Liver (tissue), 9 donors: ENCODE results near the gene PITX2. TPM values are rescaled to one million over a fixed set of nuclear protein-coding genes. Genes with fewer than 3 reads are reported as not detected.

ENCODE experiments used
- DNase-seq: peaks from one replicate; pipeline ENCODE4 v3.0.0-alpha.2; 2017; ENCODE audit warnings: low spot score
- H3K27ac ChIP-seq, 2 donors: one replicate each; pipeline ENCODE4 v1.7.0; 2013; ENCODE audit warnings: inconsistent platforms in 2 of 2, low read length in 2 of 2, control low read depth in 1 of 2, low read depth in 1 of 2, mild to moderate bottlenecking in 1 of 2
- H3K27me3 ChIP-seq, 4 donors: one replicate each; pipeline versions ENCODE4 v1.6.1 to v1.7.0; 2013; ENCODE audit warnings: low read length in 3 of 4, inconsistent platforms in 1 of 4, mild to moderate bottlenecking in 1 of 4, moderate library complexity in 1 of 4; ENCODE audit not compliant: control insufficient read depth in 4 of 4, insufficient read depth in 4 of 4
- H3K36me3 ChIP-seq, 4 donors: one replicate each; pipeline versions ENCODE4 v1.6.1 to v1.7.0; 2013; ENCODE audit warnings: low read length in 3 of 4, mild to moderate bottlenecking in 3 of 4, low read depth in 1 of 4, moderate library complexity in 1 of 4; ENCODE audit not compliant: control insufficient read depth in 4 of 4, insufficient read depth in 3 of 4
- H3K4me1 ChIP-seq, 4 donors: one replicate each; pipeline versions ENCODE4 v1.6.1 to v1.7.0; 2013; ENCODE audit warnings: low read length in 3 of 4, mild to moderate bottlenecking in 3 of 4, moderate library complexity in 1 of 4; ENCODE audit not compliant: control insufficient read depth in 4 of 4, insufficient read depth in 4 of 4
- H3K4me3 ChIP-seq, 3 donors: one replicate each; pipeline versions ENCODE4 v1.6.1 to v1.7.0; 2013; ENCODE audit warnings: low read length in 3 of 3, control low read depth in 1 of 3, low read depth in 1 of 3, mild to moderate bottlenecking in 1 of 3
- H3K9ac ChIP-seq, 2 donors: one replicate each; pipeline ENCODE4 v1.7.0; 2013; ENCODE audit warnings: low read length in 2 of 2, mild to moderate bottlenecking in 2 of 2, moderate library complexity in 2 of 2, control low read depth in 1 of 2, low read depth in 1 of 2
- H3K9me3 ChIP-seq, 4 donors: one replicate each; pipeline versions ENCODE4 v1.6.1 to v1.7.0; 2013; ENCODE audit warnings: low read length in 3 of 4; ENCODE audit not compliant: control insufficient read depth in 4 of 4
- ATF3 ChIP-seq: IDR thresholded peaks from 2 replicates; pipeline ENCODE4 v1.6.1; 2016; ENCODE audit warnings: antibody characterized with exemption
- CTCF ChIP-seq: fragments of 150-350 bp; IDR thresholded peaks from 2 replicates; pipeline ENCODE4 v1.5.1; 2017; ENCODE audit warnings: improper control_type of control experiment, low read depth, low read length; ENCODE audit not compliant: missing input control
- EGR1 ChIP-seq, 2 donors: IDR thresholded peaks; 2 replicates each; pipeline ENCODE4 v1.6.1; 2016 to 2018; ENCODE audit warnings: antibody characterized with exemption in 2 of 2, low read depth in 2 of 2
- FOXA1 ChIP-seq: IDR thresholded peaks from 2 replicates; pipeline ENCODE4 v1.6.1; 2016; ENCODE audit warnings: antibody characterized with exemption
- FOXA2 ChIP-seq: IDR thresholded peaks from 2 replicates; pipeline ENCODE4 v1.6.1; 2016; ENCODE audit warnings: antibody characterized with exemption
- GABPA ChIP-seq, 2 donors: IDR thresholded peaks in 1 of 2; conservative IDR thresholded peaks in 1 of 2; 2 replicates each; pipeline ENCODE4 v1.6.1; 2016; ENCODE audit warnings: antibody characterized with exemption in 2 of 2, mild to moderate bottlenecking in 1 of 2, moderate library complexity in 1 of 2
- HNF4A ChIP-seq, 2 donors: conservative IDR thresholded peaks; 2 replicates each; pipeline ENCODE4 v1.6.1; 2016; ENCODE audit warnings: antibody characterized with exemption in 2 of 2, mild to moderate bottlenecking in 2 of 2
- HNF4G ChIP-seq: IDR thresholded peaks from 2 replicates; pipeline ENCODE4 v1.6.1; 2016; ENCODE audit warnings: antibody characterized with exemption
- JUND ChIP-seq, 2 donors: IDR thresholded peaks; 2 replicates each; pipeline ENCODE4 v1.6.1; 2016; ENCODE audit warnings: antibody characterized with exemption in 2 of 2
- NR2F2 ChIP-seq: IDR thresholded peaks from 2 replicates; pipeline ENCODE4 v1.6.1; 2016; ENCODE audit warnings: antibody characterized with exemption
- RAD21 ChIP-seq, 2 donors: IDR thresholded peaks; 2 replicates each; pipeline ENCODE4 v1.6.1; 2016; ENCODE audit warnings: antibody characterized with exemption in 2 of 2, mild to moderate bottlenecking in 2 of 2
- REST ChIP-seq: IDR thresholded peaks from 2 replicates; pipeline ENCODE4 v1.6.1; 2016; ENCODE audit warnings: antibody characterized with exemption, mild to moderate bottlenecking
- RXRA ChIP-seq, 2 donors: IDR thresholded peaks; 2 replicates each; pipeline ENCODE4 v1.6.1; 2017 to 2018; ENCODE audit warnings: antibody characterized with exemption in 2 of 2, mild to moderate bottlenecking in 1 of 2
- SP1 ChIP-seq: IDR thresholded peaks from 2 replicates; pipeline ENCODE4 v1.6.1; 2018; ENCODE audit warnings: antibody characterized with exemption, mild to moderate bottlenecking
- TAF1 ChIP-seq: conservative IDR thresholded peaks from 2 replicates; pipeline ENCODE4 v1.6.1; 2016; ENCODE audit warnings: antibody characterized with exemption, mild to moderate bottlenecking
- YY1 ChIP-seq: IDR thresholded peaks from 2 replicates; pipeline ENCODE4 v1.6.1; 2016; ENCODE audit warnings: antibody characterized with exemption, mild to moderate bottlenecking
- ZBTB33 ChIP-seq: IDR thresholded peaks from 2 replicates; pipeline ENCODE4 v1.6.1; 2016; ENCODE audit warnings: antibody characterized with exemption
- WGBS: extraction: QIAGEN DNeasy Blood & Tissue Kit; methylation state at CpG from one replicate; pipeline ENCODE4 v1.1.7; 2013; 5-methylcytosine and 5-hydroxymethylcytosine counted together
- polyA plus RNA-seq, 2 donors: library from polyadenylated mRNA; stranded (reverse) in 1 of 2; unstranded in 1 of 2; fragments of 200-250 nt in 1 of 2; fragments of >200 nt in 1 of 2; fragmentation: Nextera tagmentation in 1 of 2; extraction: Ambion mirVana in 1 of 2; gene quantifications; one replicate each; pipeline versions ENCODE4 v1.2.1 to v1.2.3, GENCODE V29; 2013 to 2015
- total RNA-seq, 2 donors: library from RNA; depleted of rRNA; stranded (reverse); fragments of >200 nt; gene quantifications; one replicate each; pipeline ENCODE4 v1.2.3, GENCODE V29; 2014
- TF ChIP-seq, protein P1 (sequence below): IDR thresholded peaks from 2 replicates; pipeline ENCODE4 v1.6.1; 2016; ENCODE audit warnings: antibody characterized with exemption
- donor health status: healthy.
- donor health status: healthy.
- donor health status: healthy.
- donor health status: healthy.
- donor health status: healthy.

Gene PITX2
- total and polyA plus RNA-seq, 4 donors: 0.06 TPM; not detected in 3

DNA sequence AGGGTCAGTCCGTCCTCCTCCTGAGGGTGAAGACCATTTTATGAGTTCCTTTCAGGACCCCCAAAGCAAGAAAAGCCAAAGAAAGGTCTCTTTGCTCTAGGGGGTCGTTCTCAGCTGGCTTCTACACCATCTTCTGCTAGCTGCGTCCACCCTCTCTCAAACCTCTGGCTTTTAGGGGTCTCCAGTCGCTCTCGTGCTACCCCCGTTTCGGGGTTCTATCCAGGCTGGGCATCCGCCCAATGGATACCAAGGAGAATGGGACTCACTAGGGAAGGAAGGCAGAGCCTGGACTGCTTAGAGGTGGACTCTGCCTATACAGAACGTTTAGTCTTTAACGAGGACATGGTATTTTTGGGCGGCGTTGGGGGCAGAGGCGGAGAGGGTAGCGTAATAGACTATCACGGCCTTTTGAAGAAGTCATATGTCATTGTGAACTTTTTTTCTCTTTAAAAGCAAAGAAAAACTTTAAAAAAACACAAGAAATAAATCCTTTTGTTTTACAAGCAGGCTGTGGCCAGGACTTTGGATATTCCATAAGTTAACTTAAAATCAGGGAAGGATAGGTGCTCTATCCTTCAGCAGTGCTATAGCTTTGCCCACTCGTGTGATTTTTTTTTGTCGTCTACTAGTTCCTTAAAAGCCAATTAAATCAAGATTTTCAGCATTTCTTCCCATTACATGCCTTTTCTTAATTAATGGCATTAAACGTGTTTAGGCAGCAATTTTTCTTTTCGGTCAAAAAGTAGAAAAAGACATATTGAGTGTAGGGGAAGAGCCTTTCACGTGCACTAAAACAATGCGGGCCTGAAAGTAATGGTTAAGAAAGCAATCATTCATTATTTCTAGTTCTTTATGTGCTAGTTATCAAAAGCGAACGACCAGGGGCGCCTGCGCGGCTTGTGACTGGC lies 7.2 kb upstream of the PITX2 start (continued):
- TF ChIP-seq CTCF (no peak), YY1 (no peak), NR2F2 (no peak)

- peaks cover 10 to 59% (median 21%) of the 10 kb centered on the region in 4 donors for H3K27me3 ChIP-seq
- no peaks in the 10 kb centered on the region for H3K36me3 ChIP-seq
- 8% methylated on average over 36 of the region's 36 CpGs for WGBS
- no peak overlapping the region for H3K9ac ChIP-seq
- no peak overlapping the region for H3K4me3 ChIP-seq
- H3K4me1 ChIP-seq: peaks cover 11 to 22% (median 12%) of the 10 kb centered on the region in 4 donors
- TF ChIP-seq FOXA2: no peak
- TF ChIP-seq REST: no peak
- TF ChIP-seq YY1: no peak
- TF ChIP-seq SP1: no peak
- no peak for TF ChIP-seq ZBTB33
- TF ChIP-seq, protein P1, sequence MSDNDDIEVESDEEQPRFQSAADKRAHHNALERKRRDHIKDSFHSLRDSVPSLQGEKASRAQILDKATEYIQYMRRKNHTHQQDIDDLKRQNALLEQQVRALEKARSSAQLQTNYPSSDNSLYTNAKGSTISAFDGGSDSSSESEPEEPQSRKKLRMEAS: no peak
- TF ChIP-seq EGR1 (IDR thresholded peaks at IDR 0.05; ENCODE audit: low read depth in 2 of 2): no peak
- TF ChIP-seq HNF4G: no peak
- no peak for TF ChIP-seq TAF1
- no peak for TF ChIP-seq HNF4A (conservative IDR thresholded peaks at IDR 0.05)
- no peak for TF ChIP-seq ATF3
- no peak for TF ChIP-seq FOXA1
- TF ChIP-seq GABPA (IDR thresholded peaks at IDR 0.05 in 1 of 2, conservative IDR thresholded peaks at IDR 0.05 in 1 of 2): no peak
- no peak for TF ChIP-seq CTCF
- no peak for TF ChIP-seq JUND (IDR thresholded peaks at IDR 0.05)
- no peak for TF ChIP-seq RXRA (IDR thresholded peaks at IDR 0.05)
- TF ChIP-seq NR2F2: no peak
- TF ChIP-seq RAD21 (IDR thresholded peaks at IDR 0.05): no peak
- no peak overlapping the region for H3K27ac ChIP-seq
- DNase-seq: no peak
- no peaks in the 10 kb centered on the region for H3K9me3 ChIP-seq
Observed at GRCh38 chr4:110629214-110629754, 6.4 kb upstream of the PITX2 start.
